Mucosa of gallbladder (tissue), 1 donor: ENCODE measurements around the gene PM20D1. TPM values are rescaled to one million over a fixed set of nuclear protein-coding genes. Genes with fewer than 3 reads are reported as not detected.
A peak's percentile ranks its signal among the peaks of the same experiment; 100 is the strongest.

ENCODE experiments used
- DNase-seq: peaks from one replicate; pipeline ENCODE4 v3.0.0-alpha.2; 2020; ENCODE audit warnings: low spot score
- total RNA-seq: library from RNA; stranded (reverse); gene quantifications from one replicate; pipeline ENCODE4 v1.2.1, GENCODE V29; 2021
- donor health status: DM: no; HTN: no; CAD: no.

PM20D1 gene
- total RNA-seq, 1 donor from 2014 or later: 0.26 TPM

- DNase-seq: no peak
These were observed 44.7 kb downstream of the PM20D1 start for GRCh38 chr1:205805082-205805711.

- DNase-seq: no peak
These were observed 45.3 kb downstream of the PM20D1 start for GRCh38 chr1:205804605-205805004.

GRCh38 chr1:205803986-205804385 lies 45.9 kb downstream of the PM20D1 start:
- no peak for DNase-seq

GRCh38 chr1:205802060-205802459 lies 47.9 kb downstream of the PM20D1 start:
- no peak for DNase-seq

GRCh38 chr1:205800981-205801703 lies 48.8 kb downstream of the PM20D1 start:
- DNase-seq: peak; percentile 47

GRCh38 chr1:205800427-205800826 lies 49.5 kb downstream of the PM20D1 start:
- DNase-seq: no peak

GRCh38 chr1:205798577-205798976 lies 51.4 kb downstream of the PM20D1 start:
- peak; percentile 85 for DNase-seq

GRCh38 chr1:205797168-205797567 lies 52.8 kb downstream of the PM20D1 start:
- DNase-seq: no peak

- no peak for DNase-seq
These were observed 55.8 kb downstream of the PM20D1 start for GRCh38 chr1:205794011-205794730.

GRCh38 chr1:205792961-205793673 lies 56.8 kb downstream of the PM20D1 start:
- no peak for DNase-seq

- no peak for DNase-seq
These were observed 57.5 kb downstream of the PM20D1 start for GRCh38 chr1:205792481-205792881.

GRCh38 chr1:205791568-205792180 lies 58.3 kb downstream of the PM20D1 start:
- DNase-seq: peak; percentile 68

GRCh38 chr1:205787287-205787916 lies 62.5 kb downstream of the PM20D1 start:
- no peak for DNase-seq

GRCh38 chr1:205786601-205787000 lies 63.3 kb downstream of the PM20D1 start:
- DNase-seq: no peak

GRCh38 chr1:205785446-205785845 lies 64.5 kb downstream of the PM20D1 start:
- DNase-seq: no peak

GRCh38 chr1:205783904-205784303 lies 66.0 kb downstream of the PM20D1 start:
- no peak for DNase-seq

- no peak for DNase-seq
These were observed 66.5 kb downstream of the PM20D1 start for GRCh38 chr1:205783433-205783795.

- no peak for DNase-seq
These were observed 67.1 kb downstream of the PM20D1 start for GRCh38 chr1:205782627-205783432.

GRCh38 chr1:205780335-205780734 lies 69.6 kb downstream of the PM20D1 start:
- no peak for DNase-seq
